Cardiac fibroblast (primary cell): ENCODE measurements around the gene PDE4D.

Source experiments
- DNase-seq, 2 donors: peaks; one replicate each; pipeline versions ENCODE4 v3.0.0 to v3.0.0-alpha.2; 2010; ENCODE audit warnings: low read depth in 2 of 2
- H3K4me3 ChIP-seq, 2 donors: replicated peaks in 1 of 2; 1 replicate in 1 of 2; 2 replicates in 1 of 2; pipeline ENCODE4 v1.5.1; 2011; ENCODE audit warnings: low read depth in 2 of 2, low read length in 2 of 2, mild to moderate bottlenecking in 2 of 2, moderate library complexity in 1 of 2
- TF ChIP-seq, protein P1 (sequence below): IDR thresholded peaks from one replicate; pipeline ENCODE4 v1.5.1; 2011; ENCODE audit warnings: low read depth, mild to moderate bottlenecking, low read length, inconsistent platforms

PDE4D gene

GRCh38 chr5:59341760-59342159, 551.8 kb downstream of the PDE4D start:
- DNase-seq, result no peak
- TF ChIP-seq, protein P1, sequence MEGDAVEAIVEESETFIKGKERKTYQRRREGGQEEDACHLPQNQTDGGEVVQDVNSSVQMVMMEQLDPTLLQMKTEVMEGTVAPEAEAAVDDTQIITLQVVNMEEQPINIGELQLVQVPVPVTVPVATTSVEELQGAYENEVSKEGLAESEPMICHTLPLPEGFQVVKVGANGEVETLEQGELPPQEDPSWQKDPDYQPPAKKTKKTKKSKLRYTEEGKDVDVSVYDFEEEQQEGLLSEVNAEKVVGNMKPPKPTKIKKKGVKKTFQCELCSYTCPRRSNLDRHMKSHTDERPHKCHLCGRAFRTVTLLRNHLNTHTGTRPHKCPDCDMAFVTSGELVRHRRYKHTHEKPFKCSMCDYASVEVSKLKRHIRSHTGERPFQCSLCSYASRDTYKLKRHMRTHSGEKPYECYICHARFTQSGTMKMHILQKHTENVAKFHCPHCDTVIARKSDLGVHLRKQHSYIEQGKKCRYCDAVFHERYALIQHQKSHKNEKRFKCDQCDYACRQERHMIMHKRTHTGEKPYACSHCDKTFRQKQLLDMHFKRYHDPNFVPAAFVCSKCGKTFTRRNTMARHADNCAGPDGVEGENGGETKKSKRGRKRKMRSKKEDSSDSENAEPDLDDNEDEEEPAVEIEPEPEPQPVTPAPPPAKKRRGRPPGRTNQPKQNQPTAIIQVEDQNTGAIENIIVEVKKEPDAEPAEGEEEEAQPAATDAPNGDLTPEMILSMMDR, result no peak
- H3K4me3 ChIP-seq, result no peak overlapping the region

DNA sequence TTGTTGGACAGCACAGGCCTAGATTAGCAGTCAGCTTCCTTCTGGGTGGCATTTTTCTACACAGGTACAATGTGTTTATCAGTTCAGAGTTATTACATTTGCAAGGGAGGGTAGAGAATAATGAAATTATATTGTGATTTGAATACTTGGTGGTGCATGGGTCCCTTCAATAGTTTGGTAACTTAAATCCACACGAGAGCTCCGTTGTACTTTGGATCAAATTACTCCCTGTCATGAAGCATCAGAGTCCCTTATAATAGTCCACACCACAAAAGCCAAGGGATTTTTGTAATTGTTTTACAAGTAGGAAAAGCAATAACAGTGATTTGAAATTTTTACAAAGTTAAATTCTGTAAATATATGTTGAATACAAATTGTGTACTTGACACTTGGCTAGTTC, 552.4 kb downstream of the PDE4D start:
- H3K4me3 ChIP-seq, result no peak overlapping the region
- TF ChIP-seq, protein P1, result no peak
- DNase-seq, result no peak

DNA sequence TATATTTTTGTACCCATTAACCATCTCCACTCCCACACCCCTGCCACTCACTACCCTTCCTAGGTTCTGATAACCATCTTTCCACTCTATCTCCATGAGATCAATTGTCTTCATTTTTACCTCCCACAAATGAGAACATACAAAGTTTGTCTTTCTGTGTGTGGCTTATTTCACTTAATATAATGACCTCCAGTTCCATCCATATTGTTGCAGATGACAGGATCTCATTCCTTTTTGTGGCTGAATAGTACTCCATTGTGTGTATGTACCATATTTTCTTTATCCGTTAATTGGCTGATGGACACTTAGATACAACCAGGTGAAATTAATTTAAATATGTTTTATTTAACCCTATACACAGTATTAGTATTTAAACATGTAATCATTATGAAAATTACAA, 552.9 kb downstream of the PDE4D start:
- DNase-seq, result no peak
- H3K4me3 ChIP-seq, result no peak overlapping the region
- TF ChIP-seq, protein P1, result no peak

GRCh38 chr5:59337240-59337639, 556.3 kb downstream of the PDE4D start:
- TF ChIP-seq, protein P1, result no peak

GRCh38 chr5:59335544-59335943, 558.0 kb downstream of the PDE4D start:
- DNase-seq, result no peak
- H3K4me3 ChIP-seq, result no peak overlapping the region
- TF ChIP-seq, protein P1, result no peak

More at GRCh38 chr5:59337240-59337639, 556.3 kb downstream of the PDE4D start:
- DNase-seq, result no peak
- no peak overlapping the region for H3K4me3 ChIP-seq

- DNase-seq, result no peak
- no peak overlapping the region for H3K4me3 ChIP-seq
- TF ChIP-seq, protein P1, result no peak
Measured at GRCh38 chr5:59333416-59333815, 560.1 kb downstream of the PDE4D start.

DNA sequence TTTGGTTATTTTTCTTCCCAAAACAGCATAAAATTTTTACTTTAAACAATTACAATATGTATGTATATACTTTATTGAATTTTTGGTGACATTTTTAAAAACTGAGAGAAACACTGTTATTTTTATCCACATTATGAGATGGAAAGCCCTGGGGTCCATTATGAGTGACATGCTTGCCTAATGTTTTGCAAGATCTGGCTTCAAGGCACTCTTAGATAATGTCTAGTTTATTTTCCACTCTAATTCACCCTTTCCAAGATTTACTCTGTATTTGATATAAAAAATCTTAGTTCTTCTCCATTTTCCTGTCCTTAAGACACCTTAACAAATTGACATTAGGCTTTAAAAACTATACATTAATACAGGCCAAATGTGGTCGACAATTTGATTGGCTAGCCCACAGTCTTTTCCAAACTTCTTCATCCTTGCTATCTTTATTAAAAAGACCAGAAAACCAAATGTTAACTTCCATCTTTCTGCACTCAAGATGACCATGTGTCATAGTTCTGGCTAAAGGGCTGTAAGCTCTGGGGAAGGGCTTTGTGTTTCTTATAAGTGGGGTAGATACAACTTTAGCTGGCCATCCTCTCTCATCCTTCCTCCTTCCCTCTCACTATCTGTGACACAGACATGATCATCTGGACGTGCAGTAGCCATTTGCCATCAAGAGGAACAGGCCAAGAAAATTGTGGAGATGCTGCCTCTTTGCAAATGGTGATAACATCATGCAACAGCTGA, 561.1 kb downstream of the PDE4D start:
- TF ChIP-seq, protein P1, result no peak
- DNase-seq, result no peak
- H3K4me3 ChIP-seq, result no peak overlapping the region
